Stimulated activated CD4-positive, alpha-beta T cell treated with anti-CD3 and anti-CD28 coated beads, Interleukin-12 subunit alpha, Interleukin-12 subunit beta, amount 100 ng/mL, for 4 hours (primary cell): ENCODE results near the gene STOX1.
"Not testable (repeated sequence)": the region's sequence is repeated elsewhere in the genome, so short reads cannot be mapped to it uniquely, and the experiment has no call there.

Experiments
- DNase-seq: peaks from one replicate; pipeline ENCODE4 v3.0.0-alpha.2; 2020

STOX1 gene

DNA sequence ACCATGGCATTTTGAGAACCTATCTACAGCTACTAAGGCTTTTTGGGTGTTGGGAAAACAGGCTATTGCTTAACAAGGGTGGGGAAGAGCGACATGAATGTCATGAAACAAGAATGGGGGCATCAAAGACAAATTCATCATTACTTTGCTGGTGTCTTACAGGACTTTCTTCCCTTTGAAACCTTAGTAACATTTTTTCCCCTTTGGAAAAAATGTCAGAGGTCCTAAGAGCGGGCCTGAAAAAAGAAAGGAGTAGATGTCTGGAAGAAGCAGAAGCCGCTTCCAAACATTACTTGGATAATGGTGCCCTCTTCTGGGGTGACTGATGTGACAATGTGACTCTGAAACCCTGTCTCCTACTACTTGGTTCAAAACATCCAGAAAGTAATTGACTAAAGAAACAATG, 70.0 kb downstream of the STOX1 start:
- no peak for DNase-seq

DNA sequence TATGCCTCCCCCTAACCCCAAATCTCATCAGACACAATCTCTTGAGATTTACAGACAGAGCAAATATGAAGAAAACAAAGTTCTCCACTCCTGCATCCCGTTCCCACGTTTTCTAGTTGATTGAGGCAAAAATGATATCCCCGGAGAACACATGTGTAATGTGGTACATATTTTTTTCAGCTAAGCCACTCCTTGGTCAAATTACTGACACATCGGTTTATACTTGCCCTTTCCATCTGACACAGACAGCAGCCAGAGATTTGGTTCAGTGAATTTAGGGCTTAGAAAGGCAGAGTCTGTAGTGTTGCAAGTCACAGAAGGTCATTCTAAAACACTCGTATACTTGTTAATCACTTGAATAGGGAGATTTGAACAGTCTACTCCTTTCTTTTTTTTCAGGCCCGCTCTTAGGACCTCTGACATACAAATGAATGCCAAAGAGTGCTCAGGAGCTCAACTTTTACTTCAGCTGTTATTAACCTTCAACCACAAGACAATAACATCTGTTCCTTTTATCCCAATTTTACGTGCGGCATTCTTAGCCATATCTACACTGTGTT, 71.9 kb downstream of the STOX1 start:
- DNase-seq: no peak

DNA sequence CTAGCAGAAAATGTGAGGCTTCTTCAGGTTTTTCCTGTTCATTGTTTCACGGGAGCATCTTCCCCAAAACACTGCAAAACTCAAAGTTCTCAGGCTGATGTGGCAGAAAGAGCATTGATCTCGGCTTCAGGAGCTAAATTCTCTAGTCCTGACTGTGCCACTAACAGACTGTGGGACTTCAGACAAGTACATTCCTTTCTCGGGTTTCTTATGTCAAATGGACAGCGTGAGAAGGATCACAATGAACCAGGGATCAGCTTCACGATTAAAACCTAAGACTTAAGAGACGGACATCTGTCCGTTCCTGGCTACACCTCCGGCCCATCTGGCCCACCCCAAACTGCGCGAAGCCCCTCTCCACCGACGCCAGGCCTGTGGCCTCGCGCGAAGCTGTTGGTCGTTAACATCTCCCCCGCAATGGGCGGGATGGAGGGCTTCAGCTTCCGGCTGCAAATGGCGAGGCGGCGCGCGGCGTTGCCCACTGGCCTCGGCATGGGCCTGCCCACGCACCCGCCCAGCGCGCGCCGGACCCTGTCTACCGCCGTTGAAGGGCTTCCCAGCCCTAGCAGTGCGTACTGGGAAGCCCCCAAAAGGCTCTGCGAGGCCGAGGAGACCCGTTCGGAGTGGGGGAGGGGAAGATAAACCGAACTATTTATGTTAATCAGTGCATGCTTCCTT, 73.2 kb downstream of the STOX1 start:
- DNase-seq: peak; percentile 64

DNA sequence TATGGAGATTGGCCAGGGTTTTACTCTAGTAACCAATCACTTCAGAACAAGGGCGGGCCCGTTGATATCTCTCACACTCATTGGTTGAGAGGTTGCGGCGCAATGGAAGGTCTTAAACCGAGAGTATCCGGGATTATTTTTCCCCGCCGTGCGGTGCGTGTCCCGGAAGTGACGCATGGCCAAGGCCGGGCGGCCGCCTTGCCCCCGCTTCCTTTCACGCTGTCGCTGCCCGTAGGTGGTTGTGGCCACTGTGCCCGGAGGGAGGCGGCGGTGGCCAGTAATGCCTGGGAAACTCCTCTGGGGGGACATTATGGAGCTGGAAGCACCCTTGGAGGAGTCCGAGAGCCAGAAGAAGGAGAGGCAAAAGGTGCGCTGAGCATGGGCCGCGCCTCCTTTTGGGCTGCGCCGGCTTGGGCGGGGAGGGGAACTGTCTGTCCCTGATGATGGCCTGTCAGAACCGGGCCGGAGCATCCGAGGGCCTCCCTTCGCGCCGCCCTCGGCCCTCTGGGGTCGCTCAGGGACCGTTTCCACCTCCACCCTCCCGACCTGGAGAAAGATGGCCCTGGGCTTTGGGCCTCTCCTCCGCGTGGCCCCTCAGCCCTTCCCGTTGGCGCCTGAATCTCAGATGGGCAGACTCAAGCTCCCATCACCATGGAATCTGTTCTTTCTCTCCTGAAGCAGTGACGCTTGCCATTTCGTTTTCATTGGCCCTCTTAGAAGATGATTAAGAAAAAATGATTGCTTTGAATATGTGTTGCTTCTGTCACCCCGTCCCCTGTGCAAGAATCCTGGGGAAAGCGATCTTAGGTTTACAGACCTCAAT, 74.0 kb downstream of the STOX1 start, which contains the start of gene DDX50:
DDX50 (plus strand) TSS at position 211 of the 823 bp plus-strand sequence; CDS start at position 281, 70 bp downstream.
- DNase-seq: peak; percentile 90

DNA sequence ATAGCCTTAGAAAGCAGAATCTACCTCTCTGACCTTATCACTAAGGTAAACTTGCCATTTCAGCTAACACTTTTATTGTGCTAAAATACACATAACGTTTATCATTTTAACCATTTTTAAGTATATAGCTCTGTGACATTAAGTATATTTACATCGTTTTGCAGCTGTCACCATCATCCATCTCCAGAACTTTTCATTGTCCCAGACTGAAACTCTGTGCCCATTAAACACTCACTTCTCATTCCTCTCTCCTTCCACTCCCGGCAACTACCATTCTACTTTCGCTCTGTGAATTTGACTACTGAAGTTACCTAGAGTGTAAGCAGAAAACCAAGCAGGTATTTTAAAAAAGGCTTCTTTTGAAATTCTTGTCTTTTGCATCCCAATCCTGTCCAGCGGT, 75.1 kb downstream of the STOX1 start:
- DNase-seq: no peak

DNA sequence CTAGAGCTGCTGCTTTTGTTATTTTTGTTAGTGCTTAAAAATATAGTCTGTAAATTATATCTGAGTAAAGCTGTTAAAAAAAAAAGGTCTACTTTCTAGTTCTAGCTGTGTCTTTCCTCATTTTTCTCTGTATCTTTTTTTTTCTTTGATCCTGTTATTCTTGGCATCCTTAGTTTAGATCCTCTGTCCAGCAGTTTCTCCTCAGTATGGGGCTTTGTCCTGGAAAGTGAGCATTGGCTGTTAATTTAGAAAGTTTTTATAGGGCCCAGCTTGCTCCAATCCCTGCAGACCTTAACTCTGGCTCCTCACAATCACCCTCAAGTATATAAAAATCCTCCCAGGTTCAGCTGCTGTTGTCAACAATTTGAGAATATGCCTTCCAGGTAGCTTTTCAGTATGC, 97.3 kb downstream of the STOX1 start:
- no peak for DNase-seq

DNA sequence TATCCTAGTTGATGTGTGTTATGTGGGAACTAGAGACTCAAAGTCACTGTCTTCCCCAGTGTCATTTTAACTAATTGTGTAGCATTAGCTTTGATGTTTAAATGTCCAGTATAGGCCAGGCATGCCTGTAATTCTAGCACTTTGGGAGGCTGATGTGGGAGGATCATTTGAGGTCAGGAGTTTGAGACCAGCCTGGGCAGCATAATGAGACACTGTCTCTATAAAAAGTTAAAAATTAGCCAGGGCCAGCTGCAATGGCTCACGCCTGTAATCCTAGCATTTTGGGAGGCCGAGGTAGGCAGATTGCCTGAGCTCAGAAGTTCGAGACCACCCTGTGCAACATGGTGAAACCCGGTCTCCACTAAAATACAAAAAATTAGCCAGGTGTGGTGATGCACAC, 98.2 kb downstream of the STOX1 start:
- no peak for DNase-seq

DNA sequence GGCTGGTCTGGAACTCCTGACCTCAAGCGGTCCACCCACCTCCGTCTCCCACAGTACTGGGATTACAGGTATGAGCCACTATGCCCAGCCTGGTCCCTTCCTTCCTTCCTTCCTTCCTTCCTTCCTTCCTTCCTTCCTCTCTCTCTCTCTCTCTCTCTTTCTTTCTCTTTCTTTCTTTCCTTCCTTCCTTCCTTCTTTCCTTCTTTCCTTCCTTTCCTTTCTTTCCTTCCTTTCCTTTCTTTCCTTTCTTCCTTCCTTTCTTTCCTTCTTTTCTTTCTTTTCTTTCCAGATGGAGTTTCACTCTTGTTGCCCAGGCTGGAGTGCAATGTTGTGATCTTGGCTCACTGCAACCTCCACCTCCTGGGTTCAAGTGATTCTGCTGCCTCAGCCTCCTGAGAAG, 101.8 kb downstream of the STOX1 start:
- not testable (repeated sequence) for DNase-seq

DNA sequence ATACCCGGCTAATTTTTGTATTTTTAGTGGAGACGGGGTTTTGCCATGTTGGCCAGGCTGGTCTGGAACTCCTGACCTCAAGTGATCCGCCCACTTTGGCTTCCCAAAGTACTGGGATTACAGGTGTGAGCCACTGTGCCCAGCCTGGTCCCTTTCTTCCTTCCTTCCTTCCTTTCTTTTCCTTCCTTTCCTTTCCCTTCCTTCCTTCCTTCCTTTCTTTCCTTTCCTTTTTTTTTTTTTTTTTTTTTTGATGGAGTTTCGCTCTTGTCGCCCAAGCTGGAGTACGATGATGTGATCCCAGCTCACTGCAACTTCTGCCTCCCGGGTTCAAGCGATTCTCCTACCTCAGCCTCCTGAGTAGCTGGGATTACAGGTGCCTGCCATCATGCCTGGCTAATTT, 102.6 kb downstream of the STOX1 start:
- not testable (repeated sequence) for DNase-seq

DNA sequence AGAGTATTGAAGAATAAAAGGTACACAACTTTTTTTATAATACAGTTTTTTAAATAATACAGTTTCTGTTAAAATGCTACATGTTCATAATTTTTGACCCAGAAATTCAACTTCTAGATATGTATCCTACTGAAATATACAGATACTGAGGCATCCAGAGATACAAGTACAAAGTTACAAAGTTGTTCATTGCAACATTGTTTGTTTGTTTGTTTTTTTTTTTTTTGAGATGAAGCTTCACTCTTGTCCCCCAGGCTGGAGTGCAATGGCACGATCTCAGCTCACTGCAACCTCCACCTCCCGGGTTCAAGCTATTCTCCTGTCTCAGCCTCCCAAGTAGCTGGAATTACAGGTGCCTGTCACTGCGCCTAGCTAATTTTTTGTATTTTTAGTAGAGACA, 105.5 kb downstream of the STOX1 start:
- not testable (repeated sequence) for DNase-seq

DNA sequence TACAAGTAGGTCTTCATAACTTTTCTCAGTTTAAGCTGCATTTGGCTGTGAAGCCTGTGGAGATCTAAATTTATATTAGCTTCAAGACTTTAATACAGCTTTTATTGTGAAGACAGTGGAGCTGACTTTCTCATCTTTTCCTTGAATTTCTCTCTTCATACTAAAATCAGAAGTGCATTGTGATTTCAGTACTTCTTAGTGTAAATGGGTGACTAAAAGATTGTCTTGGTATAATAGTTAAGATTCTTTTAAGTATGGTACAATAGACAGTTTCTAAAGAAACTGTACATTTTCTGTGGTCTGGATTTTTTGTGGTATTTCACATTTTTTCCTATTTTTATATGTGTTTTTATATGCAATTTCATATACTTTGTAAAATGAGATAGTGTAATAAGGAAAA, 107.7 kb downstream of the STOX1 start:
- DNase-seq: no peak

DNA sequence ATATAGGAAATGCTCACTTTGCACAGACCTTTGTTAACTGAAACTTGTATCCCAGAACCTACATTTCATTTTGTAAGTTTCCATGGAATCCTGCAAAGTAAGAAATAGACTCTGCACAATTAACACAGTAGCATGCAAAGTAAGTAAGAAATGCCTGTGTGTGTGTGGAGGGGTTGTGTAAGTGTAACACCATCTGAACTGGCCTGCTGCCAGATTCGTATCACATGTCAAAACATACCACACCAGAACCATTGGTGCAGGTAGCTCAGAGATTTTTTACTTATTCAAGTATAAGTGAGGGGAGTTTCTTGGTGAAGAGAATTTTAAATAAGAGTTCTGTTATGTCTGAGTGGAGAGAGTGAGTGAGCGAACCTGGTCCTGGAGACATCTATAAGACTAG, 110.8 kb downstream of the STOX1 start:
- no peak for DNase-seq

DNA sequence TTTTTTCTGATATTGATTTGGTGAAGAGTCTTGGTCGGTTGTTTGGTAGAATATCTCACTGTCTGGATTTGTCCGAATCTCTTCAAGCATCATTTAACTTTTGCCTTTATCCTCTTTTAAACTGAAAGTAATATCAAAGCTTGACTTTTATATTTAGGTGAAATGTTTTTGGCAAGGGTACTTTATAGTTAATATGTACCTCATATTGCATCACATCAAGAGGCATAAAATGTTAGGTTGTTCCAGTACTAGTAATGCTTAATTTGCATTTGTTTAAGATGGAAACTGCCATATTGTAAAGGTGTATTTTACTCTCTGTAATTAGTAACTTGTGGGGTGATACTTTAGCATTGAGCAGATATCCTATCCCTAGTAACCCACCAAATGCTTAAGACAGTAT, 111.6 kb downstream of the STOX1 start:
- DNase-seq: no peak

DNA sequence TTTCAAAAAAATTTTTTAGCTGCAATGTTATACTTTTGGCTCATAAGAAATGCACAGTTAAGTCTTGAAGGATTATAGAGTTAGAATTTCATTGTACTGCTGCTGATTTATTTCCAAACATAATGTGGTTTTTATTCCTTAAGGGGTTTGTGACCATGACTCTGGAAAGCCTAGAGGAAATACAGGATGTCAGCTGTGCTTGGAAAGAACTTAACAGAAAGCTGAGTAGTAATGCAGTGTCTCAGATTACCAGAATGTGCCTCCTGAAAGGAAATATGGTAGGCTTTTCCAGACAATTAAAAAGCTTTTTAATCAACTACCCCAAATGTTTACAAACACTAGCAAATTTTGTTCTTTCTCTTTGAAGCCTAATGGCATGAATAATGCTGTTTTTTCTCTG, 113.6 kb downstream of the STOX1 start:
- DNase-seq: not testable (repeated sequence)
